Skeletal muscle tissue (tissue), 4 donors: Measurements from ENCODE around the gene PSEN1. TPM values are rescaled to one million over a fixed set of nuclear protein-coding genes. Genes with fewer than 3 reads are reported as not detected.

Experiments
- H3K27ac ChIP-seq: one replicate; pipeline ENCODE4 v1.7.0; 2013; ENCODE audit warnings: mild to moderate bottlenecking, low read depth, low read length, inconsistent platforms
- H3K27me3 ChIP-seq, 3 donors: one replicate each; pipeline ENCODE4 v1.7.0; 2013; ENCODE audit warnings: low read length in 3 of 3; ENCODE audit not compliant: control insufficient read depth in 3 of 3, insufficient read depth in 3 of 3
- H3K36me3 ChIP-seq, 3 donors: one replicate each; pipeline ENCODE4 v1.7.0; 2013; ENCODE audit warnings: low read length in 3 of 3; ENCODE audit not compliant: control insufficient read depth in 3 of 3, insufficient read depth in 3 of 3
- H3K4me1 ChIP-seq, 3 donors: one replicate each; pipeline ENCODE4 v1.7.0; 2013; ENCODE audit warnings: low read length in 3 of 3, mild to moderate bottlenecking in 3 of 3; ENCODE audit not compliant: control insufficient read depth in 3 of 3, insufficient read depth in 3 of 3
- H3K4me3 ChIP-seq, 3 donors: one replicate each; pipeline ENCODE4 v1.7.0; 2013; ENCODE audit warnings: low read length in 3 of 3
- H3K9ac ChIP-seq, 3 donors: one replicate each; pipeline ENCODE4 v1.7.0; 2013; ENCODE audit warnings: low read length in 3 of 3, mild to moderate bottlenecking in 3 of 3, moderate library complexity in 2 of 3, low read depth in 1 of 3
- H3K9me3 ChIP-seq, 3 donors: one replicate each; pipeline ENCODE4 v1.7.0; 2013; ENCODE audit warnings: low read length in 3 of 3; ENCODE audit not compliant: control insufficient read depth in 3 of 3
- total RNA-seq: library from RNA; depleted of rRNA; stranded (reverse); fragments of >200 nt; gene quantifications from one replicate; pipeline ENCODE4 v1.2.3, GENCODE V29; 2014
- donor health status: Osteomylitis.

Gene PSEN1
- total RNA-seq, 1 donor from 2014 or later: 35.0 TPM

DNA sequence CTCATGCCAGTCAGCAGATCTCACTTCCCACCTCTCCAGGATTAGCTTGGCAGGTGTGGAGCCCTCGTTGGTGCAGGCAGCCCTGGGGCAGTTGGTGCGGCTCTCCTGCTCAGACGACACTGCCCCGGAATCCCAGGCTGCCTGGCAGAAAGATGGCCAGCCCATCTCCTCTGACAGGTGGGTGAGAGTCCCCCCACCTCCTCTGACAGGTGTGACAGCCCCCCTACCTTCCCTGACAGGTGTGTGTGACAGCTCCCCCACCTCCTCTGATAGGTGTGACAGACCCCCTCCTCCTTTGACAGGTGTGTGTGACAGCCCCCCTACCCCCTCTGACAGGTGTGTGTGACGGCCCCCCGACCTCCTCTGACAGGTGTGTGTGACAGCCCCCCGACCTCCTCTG is 127.3 kb downstream of the PSEN1 start:
- no peak overlapping the region for H3K27ac ChIP-seq
- no peaks in the 10 kb centered on the region for H3K36me3 ChIP-seq
- H3K9ac ChIP-seq: no peak overlapping the region
- H3K27me3 ChIP-seq: no peaks in the 10 kb centered on the region
- H3K9me3 ChIP-seq: no peaks in the 10 kb centered on the region
- H3K4me1 ChIP-seq: no peaks in the 10 kb centered on the region
- H3K4me3 ChIP-seq: no peak overlapping the region

DNA sequence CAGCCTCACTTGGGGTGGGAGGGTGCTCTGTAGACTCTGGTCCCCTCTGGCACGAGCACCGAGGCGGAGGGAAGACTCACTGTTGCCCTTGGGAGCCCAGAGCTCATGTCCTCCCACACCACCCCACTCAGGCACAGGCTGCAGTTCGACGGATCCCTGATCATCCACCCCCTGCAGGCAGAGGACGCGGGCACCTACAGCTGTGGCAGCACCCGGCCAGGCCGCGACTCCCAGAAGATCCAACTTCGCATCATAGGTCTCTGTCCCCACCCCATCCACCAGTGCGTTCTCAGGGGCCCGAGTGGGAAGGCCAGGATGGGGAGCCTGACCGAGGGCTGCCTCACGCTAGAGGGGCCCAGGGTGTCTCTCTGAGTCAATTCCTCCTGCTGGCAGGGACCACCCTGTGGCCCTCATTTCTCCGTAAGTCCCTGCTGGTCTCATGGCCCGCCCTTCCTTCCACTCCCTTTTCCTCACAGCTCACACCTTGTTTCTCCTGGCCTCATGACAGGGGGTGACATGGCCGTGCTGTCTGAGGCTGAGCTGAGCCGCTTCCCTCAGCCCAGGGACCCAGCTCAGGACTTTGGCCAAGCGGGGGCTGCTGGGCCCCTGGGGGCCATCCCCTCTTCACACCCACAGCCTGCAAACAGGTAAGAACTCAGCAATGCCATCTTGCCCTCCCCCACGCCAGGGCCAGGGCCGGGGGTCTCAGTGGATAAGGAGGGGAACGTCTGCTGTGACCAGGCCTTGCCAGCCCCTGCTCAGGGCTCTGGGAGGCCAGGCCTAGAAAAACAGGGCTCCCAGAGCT is 128.0 kb downstream of the PSEN1 start:
- Histone ChIP-seq H3K27ac (no peak overlapping the region), H3K36me3 (no peaks in the 10 kb centered on the region), H3K9ac (no peak overlapping the region), H3K27me3 (no peaks in the 10 kb centered on the region), H3K9me3 (no peaks in the 10 kb centered on the region), H3K4me1 (peaks cover under 1 to 2% (median under 1%) of the 10 kb centered on the region in 3 donors), H3K4me3 (no peak overlapping the region)

DNA sequence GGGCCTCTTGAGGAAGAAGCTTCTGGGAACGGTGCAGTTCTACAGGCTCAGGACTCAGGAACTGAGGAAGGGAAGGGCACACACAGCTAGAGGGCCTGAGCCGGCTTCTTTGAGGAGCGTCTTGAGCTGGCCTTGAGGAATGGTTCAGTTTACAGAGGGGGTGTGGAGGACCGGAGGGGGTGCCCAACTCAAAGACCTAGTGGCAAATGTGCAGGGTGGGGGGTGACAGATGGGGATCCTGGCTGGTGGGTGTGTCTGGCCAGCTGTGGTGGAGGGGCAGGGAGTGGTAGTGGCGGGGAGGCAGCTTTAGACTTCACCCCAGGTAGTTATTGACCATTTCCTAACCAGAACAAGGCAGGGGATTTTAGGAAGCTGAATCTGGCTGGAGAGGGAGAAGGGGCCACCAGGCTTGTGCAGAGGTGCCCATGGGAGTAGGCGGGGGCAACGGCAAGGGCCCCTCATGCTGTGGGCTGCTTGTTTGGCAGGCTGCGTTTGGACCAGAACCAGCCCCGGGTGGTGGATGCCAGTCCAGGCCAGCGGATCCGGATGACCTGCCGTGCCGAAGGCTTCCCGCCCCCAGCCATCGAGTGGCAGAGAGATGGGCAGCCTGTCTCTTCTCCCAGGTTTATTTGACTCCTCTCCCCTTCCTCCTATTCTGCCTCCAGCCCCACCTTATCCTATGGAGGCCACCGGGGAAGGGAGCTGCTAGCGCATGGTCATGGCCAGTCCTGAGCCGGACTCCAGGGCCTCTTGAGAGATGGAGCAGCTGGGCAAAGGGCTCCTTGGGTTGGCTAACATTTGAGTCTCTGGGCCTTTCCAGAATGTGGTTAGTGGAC is 128.8 kb downstream of the PSEN1 start:
- Histone ChIP-seq H3K36me3 (no peaks in the 10 kb centered on the region), H3K27ac (no peak overlapping the region), H3K9ac (no peak overlapping the region), H3K9me3 (no peaks in the 10 kb centered on the region), H3K4me1 (peaks cover 8 to 11% (median 9%) of the 10 kb centered on the region in 3 donors), H3K4me3 (no peak overlapping the region), H3K27me3 (no peaks in the 10 kb centered on the region)

DNA sequence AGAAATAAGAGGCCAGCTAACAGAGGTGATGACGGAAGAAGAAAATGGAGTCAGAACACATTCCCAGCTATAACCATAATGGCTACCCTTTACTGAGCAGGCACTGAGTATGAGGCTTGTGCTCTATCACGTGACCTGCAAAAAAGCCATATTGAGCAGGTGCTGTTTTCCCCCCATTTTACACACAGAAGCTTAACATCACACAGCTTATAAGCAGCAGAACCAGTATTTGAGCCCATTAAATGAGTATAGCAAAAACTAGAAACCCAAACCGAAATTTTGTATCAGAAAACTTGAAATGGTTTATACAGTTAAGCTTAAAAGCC is 129.4 kb downstream of the PSEN1 start:
- no peak overlapping the region for H3K4me3 ChIP-seq
- H3K36me3 ChIP-seq: no peaks in the 10 kb centered on the region
- no peak overlapping the region for H3K9ac ChIP-seq
- H3K27ac ChIP-seq: no peak overlapping the region
- no peaks in the 10 kb centered on the region for H3K27me3 ChIP-seq
- H3K9me3 ChIP-seq: no peaks in the 10 kb centered on the region
- H3K4me1 ChIP-seq: peaks cover 8 to 15% (median 13%) of the 10 kb centered on the region in 3 donors

DNA sequence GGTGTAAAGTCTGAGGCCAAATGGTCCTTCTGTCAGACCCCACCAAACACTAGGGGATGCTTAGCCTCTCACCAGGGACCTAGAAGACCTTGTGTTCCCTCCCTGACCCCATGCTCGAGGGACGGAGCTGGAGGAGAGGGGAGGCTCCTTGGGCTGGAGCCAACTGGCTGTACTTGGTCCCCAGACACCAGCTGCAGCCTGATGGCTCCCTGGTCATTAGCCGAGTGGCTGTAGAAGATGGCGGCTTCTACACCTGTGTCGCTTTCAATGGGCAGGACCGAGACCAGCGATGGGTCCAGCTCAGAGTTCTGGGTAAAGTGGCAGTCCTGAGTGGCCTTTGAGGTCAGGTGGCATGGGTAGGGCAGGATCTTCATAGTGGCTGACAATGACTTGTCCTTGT is 130.0 kb downstream of the PSEN1 start:
- no peak overlapping the region for H3K27ac ChIP-seq
- peaks cover 8 to 16% (median 13%) of the 10 kb centered on the region in 3 donors for H3K4me1 ChIP-seq
- no peak overlapping the region for H3K4me3 ChIP-seq
- H3K9ac ChIP-seq: no peak overlapping the region
- no peaks in the 10 kb centered on the region for H3K36me3 ChIP-seq
- H3K9me3 ChIP-seq: no peaks in the 10 kb centered on the region
- no peaks in the 10 kb centered on the region for H3K27me3 ChIP-seq

DNA sequence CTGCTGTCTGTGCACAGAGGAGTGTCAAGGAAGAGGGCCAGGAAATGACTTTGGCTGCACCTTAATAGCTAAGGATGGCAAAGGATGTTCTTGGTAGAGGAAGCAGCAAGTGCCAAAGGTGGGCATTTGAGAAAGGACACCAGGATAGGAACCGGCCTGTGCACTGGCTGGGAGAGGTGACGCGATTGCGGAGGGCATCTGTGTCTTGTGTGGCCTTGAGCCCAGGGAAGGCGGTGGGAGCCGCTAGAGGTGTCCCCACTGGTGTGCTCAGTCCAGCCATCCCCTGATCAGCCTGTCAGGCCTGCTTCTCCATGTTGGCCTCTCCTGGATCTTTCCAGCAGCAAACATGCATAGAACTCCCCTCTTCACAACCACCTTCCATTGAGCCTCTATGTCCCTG is 131.2 kb downstream of the PSEN1 start:
- Histone ChIP-seq H3K9me3 (no peaks in the 10 kb centered on the region), H3K9ac (no peak overlapping the region), H3K4me3 (no peak overlapping the region), H3K27me3 (no peaks in the 10 kb centered on the region), H3K36me3 (no peaks in the 10 kb centered on the region), H3K4me1 (peaks cover 10 to 20% (median 16%) of the 10 kb centered on the region in 3 donors), H3K27ac (no peak overlapping the region)

DNA sequence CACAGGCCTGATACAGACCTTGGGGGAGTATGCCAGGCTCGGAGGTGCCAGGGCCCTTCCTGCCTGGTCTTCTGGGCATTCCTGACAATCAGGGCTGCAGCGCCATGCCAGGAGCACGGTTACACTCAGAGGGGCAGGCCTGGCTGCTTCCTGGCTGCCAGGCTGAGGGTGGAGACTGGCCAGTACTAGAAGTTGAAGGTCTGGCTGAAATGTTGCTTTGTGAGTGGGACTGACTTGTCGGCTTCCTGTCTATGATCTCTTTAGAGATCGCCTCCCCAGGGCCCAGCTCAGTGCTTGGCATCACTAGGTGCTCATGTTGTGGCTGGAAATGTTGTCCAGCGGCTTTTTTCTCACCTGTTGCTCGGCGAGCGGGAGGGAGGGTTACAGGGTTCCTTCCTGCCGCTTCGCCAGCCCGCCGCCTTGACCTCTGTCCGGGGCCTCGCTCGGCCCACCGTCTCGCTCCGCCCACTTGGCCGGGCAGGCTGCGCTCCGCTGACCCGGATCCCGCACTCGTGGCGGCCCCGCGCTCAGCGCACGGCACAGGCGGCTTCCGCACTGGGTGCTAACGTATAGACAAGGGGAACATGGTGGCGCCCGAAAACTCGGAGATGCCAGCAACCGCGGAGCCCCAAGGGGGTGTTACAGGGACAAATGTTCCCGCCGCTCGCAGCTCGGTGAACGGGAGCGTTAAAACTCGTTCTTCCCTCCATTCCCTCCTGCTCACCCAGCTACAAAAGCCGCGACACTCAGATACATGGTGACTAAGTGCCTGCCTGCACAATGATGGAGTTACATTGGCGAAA is 133.6 kb downstream of the PSEN1 start:
- peak overlapping the region; percentile 66 to 74 (median 73) for H3K4me3 ChIP-seq
- no peak overlapping the region for H3K27ac ChIP-seq
- peaks cover 16 to 24% (median 19%) of the 10 kb centered on the region in 3 donors for H3K4me1 ChIP-seq
- no peaks in the 10 kb centered on the region for H3K27me3 ChIP-seq
- no peaks in the 10 kb centered on the region for H3K9me3 ChIP-seq
- peaks cover 0 to 9% (median 5%) of the 10 kb centered on the region in 3 donors for H3K36me3 ChIP-seq
- peak overlapping the region; percentile 58 to 74 (median 62) for H3K9ac ChIP-seq

DNA sequence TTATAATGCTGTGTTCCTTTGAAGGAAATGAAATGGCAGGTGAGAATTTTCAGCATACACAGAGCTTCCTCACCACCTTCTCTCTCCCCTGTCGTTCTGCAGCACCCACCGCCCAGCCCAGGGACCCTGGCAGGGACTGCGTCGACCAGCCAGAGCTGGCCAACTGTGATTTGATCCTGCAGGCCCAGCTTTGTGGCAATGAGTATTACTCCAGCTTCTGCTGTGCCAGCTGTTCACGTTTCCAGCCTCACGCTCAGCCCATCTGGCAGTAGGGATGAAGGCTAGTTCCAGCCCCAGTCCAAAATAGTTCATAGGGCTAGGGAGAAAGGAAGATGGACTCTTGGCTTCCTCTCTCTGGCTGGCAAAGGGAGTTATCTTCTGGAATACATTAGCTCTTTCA is 136.1 kb downstream of the PSEN1 start:
- H3K9ac ChIP-seq: peak overlapping the region in 1 of 3 donors; percentile 62
- no peak overlapping the region for H3K4me3 ChIP-seq
- H3K27me3 ChIP-seq: no peaks in the 10 kb centered on the region
- peaks cover 16 to 24% (median 19%) of the 10 kb centered on the region in 3 donors for H3K4me1 ChIP-seq
- no peak overlapping the region for H3K27ac ChIP-seq
- no peaks in the 10 kb centered on the region for H3K9me3 ChIP-seq
- peaks cover 10 to 24% (median 20%) of the 10 kb centered on the region in 3 donors for H3K36me3 ChIP-seq
